Nephron progenitor cell (in vitro differentiated cells): ENCODE results near the gene CCNB1.
"Not testable (repeated sequence)": the region's sequence is repeated elsewhere in the genome, so short reads cannot be mapped to it uniquely, and the experiment has no call there.

Experiments used
- DNase-seq: peaks from one replicate; pipeline ENCODE4 v3.0.0; 2021
- H3K27ac Mint-ChIP-seq: 2 replicates; pipeline ENCODE4 v1.8.0; 2021; ENCODE audit warnings: mild to moderate bottlenecking, moderate library complexity, mixed read lengths
- H3K27me3 Mint-ChIP-seq: 2 replicates; pipeline ENCODE4 v1.8.0; 2021; ENCODE audit warnings: mild to moderate bottlenecking, low read depth, mixed read lengths; ENCODE audit not compliant: poor library complexity
- H3K36me3 Mint-ChIP-seq: 2 replicates; pipeline ENCODE4 v1.8.0; 2021; ENCODE audit warnings: low read depth, mixed read lengths
- H3K4me1 Mint-ChIP-seq: 2 replicates; pipeline ENCODE4 v1.8.0; 2021; ENCODE audit warnings: mixed read lengths
- H3K4me3 Mint-ChIP-seq: 2 replicates; pipeline ENCODE4 v1.8.0; 2021; ENCODE audit warnings: mild to moderate bottlenecking, moderate library complexity, mixed read lengths
- H3K9me3 Mint-ChIP-seq: 2 replicates; pipeline ENCODE4 v1.8.0; 2021; ENCODE audit warnings: mild to moderate bottlenecking, moderate library complexity, mixed read lengths
- CTCF ChIP-seq: fragments of 200-600 bp; sonication (generic); IDR thresholded peaks from 2 replicates; pipeline ENCODE4 v1.5.0; 2021; ENCODE audit warnings: antibody characterized with exemption

CCNB1 gene

GRCh38 chr5:69212022-69212421, 45.1 kb downstream of the CCNB1 start:
- Mint-ChIP-seq H3K4me3 (no peak overlapping the region), H3K27ac (no peak overlapping the region), H3K36me3 (peaks cover 48% of the 10 kb centered on the region), H3K27me3 (no peaks in the 10 kb centered on the region), H3K9me3 (no peaks in the 10 kb centered on the region), H3K4me1 (no peaks in the 10 kb centered on the region)
- no peak for TF ChIP-seq CTCF
- DNase-seq, result no peak

- H3K27me3 Mint-ChIP-seq, result no peaks in the 10 kb centered on the region
- H3K27ac Mint-ChIP-seq, result no peak overlapping the region
- peaks cover 38% of the 10 kb centered on the region for H3K36me3 Mint-ChIP-seq
- DNase-seq, result no peak
- H3K4me1 Mint-ChIP-seq, result peaks cover 4% of the 10 kb centered on the region
- no peaks in the 10 kb centered on the region for H3K9me3 Mint-ChIP-seq
- no peak overlapping the region for H3K4me3 Mint-ChIP-seq
- TF ChIP-seq CTCF, result no peak
Observed at GRCh38 chr5:69213513-69214215, 46.7 kb downstream of the CCNB1 start.

GRCh38 chr5:69217151-69217511, 50.2 kb downstream of the CCNB1 start:
- peaks cover 45% of the 10 kb centered on the region for H3K36me3 Mint-ChIP-seq
- peaks cover 19% of the 10 kb centered on the region for H3K9me3 Mint-ChIP-seq
- TF ChIP-seq CTCF, result no peak
- no peak overlapping the region for H3K27ac Mint-ChIP-seq
- no peak for DNase-seq
- peaks cover 4% of the 10 kb centered on the region for H3K4me1 Mint-ChIP-seq
- no peaks in the 10 kb centered on the region for H3K27me3 Mint-ChIP-seq
- H3K4me3 Mint-ChIP-seq, result peak overlapping the region; percentile 97

- H3K27me3 Mint-ChIP-seq, result no peaks in the 10 kb centered on the region
- peaks cover 4% of the 10 kb centered on the region for H3K4me1 Mint-ChIP-seq
- H3K4me3 Mint-ChIP-seq, result peak overlapping the region; percentile 97
- H3K27ac Mint-ChIP-seq, result peak overlapping the region; percentile 99
- DNase-seq, result peak; percentile 97
- H3K36me3 Mint-ChIP-seq, result peaks cover 50% of the 10 kb centered on the region
- no peak for TF ChIP-seq CTCF
- H3K9me3 Mint-ChIP-seq, result peaks cover 19% of the 10 kb centered on the region
Observed at GRCh38 chr5:69217548-69218526, 50.9 kb downstream of the CCNB1 start.

GRCh38 chr5:69219939-69220338, 53.0 kb downstream of the CCNB1 start:
- DNase-seq, result no peak
- Mint-ChIP-seq H3K4me1 (peaks cover 4% of the 10 kb centered on the region), H3K4me3 (no peak overlapping the region), H3K27ac (no peak overlapping the region), H3K27me3 (no peaks in the 10 kb centered on the region), H3K9me3 (peaks cover 19% of the 10 kb centered on the region), H3K36me3 (peaks cover 47% of the 10 kb centered on the region)
- TF ChIP-seq CTCF, result no peak

- H3K4me3 Mint-ChIP-seq, DNase-seq, H3K27me3 Mint-ChIP-seq, H3K4me1 Mint-ChIP-seq, H3K27ac Mint-ChIP-seq: not testable (repeated sequence)
- Mint-ChIP-seq H3K9me3 (peaks cover 19% of the 10 kb centered on the region), H3K36me3 (peaks cover 43% of the 10 kb centered on the region)
Observed at GRCh38 chr5:69220371-69220770, 53.4 kb downstream of the CCNB1 start.

GRCh38 chr5:69220833-69221232, 53.9 kb downstream of the CCNB1 start:
- Mint-ChIP-seq H3K9me3 (peaks cover 19% of the 10 kb centered on the region), H3K36me3 (peaks cover 44% of the 10 kb centered on the region)
- not testable (repeated sequence) for DNase-seq, H3K27me3 Mint-ChIP-seq, H3K4me3 Mint-ChIP-seq, H3K4me1 Mint-ChIP-seq, H3K27ac Mint-ChIP-seq
